ENCODE data around the gene UTF1.

Gene UTF1

DNA sequence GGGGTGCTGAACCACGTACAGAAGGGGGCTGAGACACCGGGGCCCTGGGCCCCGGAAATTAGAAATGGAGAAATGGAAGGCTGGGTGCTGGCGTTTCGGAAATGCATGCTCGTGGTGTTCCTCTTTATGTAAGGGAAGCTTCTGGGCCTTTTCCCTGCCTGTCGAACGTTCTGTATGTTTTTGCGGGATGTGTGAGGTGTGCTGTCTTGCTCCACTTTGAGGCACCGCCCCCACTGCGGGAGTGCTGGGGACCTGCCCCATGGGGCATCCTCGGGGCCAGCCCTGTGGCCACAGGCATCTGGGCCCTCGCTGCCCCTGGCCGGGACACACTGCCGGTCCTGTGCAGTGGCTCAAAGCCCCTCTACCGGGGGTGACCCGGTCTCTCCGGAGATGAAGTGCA lies 5.9 kb downstream of the UTF1 start:
- peak overlapping the region; percentile 92 for H3K27ac Mint-ChIP-seq
- no peaks in the 10 kb centered on the region for H3K9me3 Mint-ChIP-seq
- H3K36me3 Mint-ChIP-seq (ENCODE audit: low read depth) = peaks cover 10% of the 10 kb centered on the region
- H3K4me1 Mint-ChIP-seq (ENCODE audit: low read depth) = peaks cover 61% of the 10 kb centered on the region
- peaks cover 60% of the 10 kb centered on the region for H3K27me3 Mint-ChIP-seq
- peak overlapping the region; percentile 73 for H3K4me3 Mint-ChIP-seq
- intact Hi-C loops (cut with micrococcal nuclease) = loop anchor here (2.0 to 10.0 kb wide), 2 partner anchors 21 to 91 kb away; no protein-coding TSS in a partner anchor

DNA sequence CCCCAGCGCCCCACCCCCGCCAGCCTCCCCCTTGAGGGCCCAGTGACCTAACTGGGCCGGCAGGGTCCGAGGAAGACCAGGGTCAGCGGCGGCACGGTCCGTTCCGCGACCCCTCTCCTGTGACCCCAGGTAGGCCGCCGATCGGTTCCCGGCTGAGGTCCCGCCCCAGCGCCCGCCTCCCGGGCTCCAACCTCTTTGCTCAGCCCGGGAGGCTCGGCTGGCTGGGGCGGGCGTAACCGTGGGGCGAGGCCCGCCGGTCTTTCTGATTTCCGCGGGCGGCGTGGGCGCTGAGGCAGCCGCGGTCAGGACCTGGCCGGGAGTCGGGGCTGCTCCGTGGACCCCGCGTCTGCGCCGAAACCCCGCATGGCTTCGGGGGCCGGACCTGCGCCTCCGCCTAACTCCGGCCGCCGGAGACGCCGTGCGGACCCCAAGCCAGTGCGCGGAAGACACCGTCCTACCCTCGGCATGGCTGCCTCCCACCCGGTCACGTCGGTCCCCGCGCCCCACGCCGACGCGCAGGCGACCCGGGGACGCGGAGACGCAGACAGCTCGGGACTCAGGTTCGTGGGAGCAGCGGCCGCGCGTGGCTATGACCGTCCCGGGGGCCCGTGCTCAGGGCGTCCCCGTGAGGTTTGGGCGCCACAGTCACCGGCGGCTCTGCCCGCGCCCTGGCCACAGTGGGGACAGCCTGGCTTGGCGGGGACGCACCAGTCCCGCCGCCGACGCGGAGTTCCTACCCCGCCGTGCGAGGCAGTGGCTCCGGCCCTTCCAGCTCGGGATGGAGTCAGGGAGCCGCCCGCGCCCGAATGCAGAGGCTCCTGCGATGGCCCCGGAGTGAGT lies 6.6 kb downstream of the UTF1 start:
- Mint-ChIP-seq H3K36me3 (ENCODE audit: low read depth) (peaks cover 10% of the 10 kb centered on the region), H3K4me3 (peak overlapping the region; percentile 73), H3K9me3 (no peaks in the 10 kb centered on the region), H3K27ac (peak overlapping the region; percentile 92), H3K4me1 (ENCODE audit: low read depth) (peaks cover 61% of the 10 kb centered on the region), H3K27me3 (peaks cover 61% of the 10 kb centered on the region)
- intact Hi-C loops (cut with micrococcal nuclease) = loop anchor here (2.0 to 10.0 kb wide), 2 partner anchors 20 to 92 kb away; no protein-coding TSS in a partner anchor

DNA sequence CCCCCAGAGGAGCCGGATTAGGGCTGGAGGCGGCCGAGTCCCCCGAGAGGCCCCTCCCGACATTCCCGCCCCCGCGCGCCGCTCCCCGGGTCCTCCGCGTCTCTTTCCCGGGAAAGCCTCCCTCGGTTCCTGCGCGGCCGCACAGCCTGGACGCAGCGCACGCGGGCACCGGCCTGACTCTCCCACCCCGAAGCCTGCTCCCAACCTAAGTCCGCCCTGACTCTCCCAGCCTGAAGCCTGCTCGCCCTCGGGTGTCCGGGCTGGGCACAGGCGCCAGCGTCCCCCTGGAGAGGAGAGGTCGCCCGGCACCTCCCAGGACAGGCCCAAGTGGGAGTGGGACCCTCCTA lies 7.2 kb downstream of the UTF1 start:
- peaks cover 10% of the 10 kb centered on the region for H3K36me3 Mint-ChIP-seq (ENCODE audit: low read depth)
- intact Hi-C loops (cut with micrococcal nuclease) = loop anchor here (2.0 to 10.0 kb wide), 2 partner anchors 20 to 92 kb away; no protein-coding TSS in a partner anchor
- peak overlapping the region; percentile 92 for H3K27ac Mint-ChIP-seq
- H3K4me3 Mint-ChIP-seq = peak overlapping the region; percentile 73
- H3K4me1 Mint-ChIP-seq (ENCODE audit: low read depth) = peaks cover 61% of the 10 kb centered on the region
- peaks cover 61% of the 10 kb centered on the region for H3K27me3 Mint-ChIP-seq
- no peaks in the 10 kb centered on the region for H3K9me3 Mint-ChIP-seq

DNA sequence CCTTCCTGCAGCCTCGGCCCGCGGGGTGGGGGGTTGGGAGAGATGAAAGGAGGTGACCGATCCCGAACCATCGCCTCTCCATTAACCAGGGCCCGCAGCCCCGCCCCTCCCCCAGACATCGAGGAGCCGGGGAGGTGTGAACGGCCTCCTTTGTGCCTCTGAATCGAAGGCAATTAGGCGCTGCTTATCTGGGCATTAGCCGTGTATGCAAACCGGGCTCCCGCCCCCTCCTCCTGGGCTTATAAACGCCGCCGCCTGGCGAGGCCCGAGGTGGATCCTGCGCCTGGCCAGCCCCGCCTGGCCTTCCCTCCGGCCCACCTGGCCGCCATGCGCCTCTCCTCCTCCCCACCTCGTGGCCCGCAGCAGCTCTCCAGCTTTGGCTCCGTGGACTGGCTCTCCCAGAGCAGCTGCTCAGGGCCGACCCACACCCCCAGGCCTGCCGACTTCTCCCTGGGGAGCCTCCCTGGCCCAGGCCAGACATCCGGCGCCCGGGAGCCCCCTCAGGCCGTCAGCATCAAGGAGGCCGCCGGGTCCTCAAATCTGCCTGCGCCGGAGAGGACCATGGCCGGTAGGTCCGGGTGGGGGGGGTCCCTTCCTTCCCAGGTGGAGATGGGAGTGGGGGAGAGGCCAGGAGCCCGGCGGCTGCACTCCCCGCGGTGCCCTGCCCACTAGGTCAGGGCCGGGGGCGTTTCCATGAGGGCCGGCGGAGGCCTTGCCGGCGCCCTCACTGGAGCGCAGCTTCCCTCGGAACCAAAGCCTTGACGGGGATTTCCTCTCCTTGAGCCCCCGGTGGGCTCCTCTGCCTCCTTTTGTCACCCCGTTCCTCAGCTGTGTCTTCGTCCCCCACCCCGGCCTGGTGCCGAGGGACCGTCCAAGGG lies 7.8 kb downstream of the UTF1 start, which contains the start of gene VENTX:
VENTX (plus strand) TSS at position 268 of the 878 bp plus-strand sequence; CDS start at position 328, 60 bp downstream.
- Mint-ChIP-seq H3K27ac (peak within 1 kb of the TSS; percentile 92), H3K9me3 (no peaks in the 10 kb centered on the region), H3K27me3 (peaks cover 61% of the 10 kb centered on the region), H3K36me3 (ENCODE audit: low read depth) (peaks cover 10% of the 10 kb centered on the region), H3K4me3 (peak within 1 kb of the TSS; percentile 73), H3K4me1 (ENCODE audit: low read depth) (peaks cover 67% of the 10 kb centered on the region)
- intact Hi-C loops (cut with micrococcal nuclease) = loop anchor here (2.0 to 10.0 kb wide), 2 partner anchors 19 to 93 kb away; no protein-coding TSS in a partner anchor

DNA sequence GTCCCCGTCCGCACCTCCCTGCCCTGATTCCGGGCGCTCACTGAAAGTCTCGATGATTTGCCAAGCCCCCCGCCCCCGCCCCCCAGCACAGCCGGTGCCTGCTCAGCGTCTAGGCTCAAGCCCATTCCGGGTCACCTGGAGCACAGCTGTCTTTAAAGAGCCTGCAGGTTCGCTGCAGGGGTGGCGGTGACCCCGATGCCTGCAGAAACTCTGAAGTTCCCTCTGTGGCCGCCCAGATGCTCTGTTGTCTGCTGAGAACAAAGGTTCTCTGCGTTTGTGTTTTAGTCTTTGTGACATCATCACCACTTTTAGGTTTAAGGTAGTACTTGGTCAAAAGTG lies 8.4 kb downstream of the UTF1 start:
- H3K27ac Mint-ChIP-seq = no peak overlapping the region

DNA sequence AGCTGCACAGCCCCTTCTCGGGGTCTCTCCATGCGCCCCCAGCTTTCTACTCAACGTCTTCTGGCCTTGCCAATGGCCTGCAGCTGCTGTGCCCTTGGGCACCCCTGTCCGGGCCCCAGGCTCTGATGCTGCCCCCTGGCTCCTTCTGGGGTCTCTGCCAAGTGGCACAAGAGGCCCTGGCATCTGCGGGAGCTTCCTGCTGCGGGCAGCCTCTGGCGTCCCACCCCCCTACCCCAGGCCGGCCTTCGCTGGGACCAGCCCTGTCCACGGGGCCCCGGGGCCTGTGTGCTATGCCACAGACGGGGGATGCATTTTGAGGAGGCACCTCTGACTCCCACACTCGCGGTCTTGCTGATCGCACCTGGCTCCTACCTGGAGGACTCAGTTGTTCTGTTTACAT lies 10.0 kb downstream of the UTF1 start:
- peaks cover 74% of the 10 kb centered on the region for H3K27me3 Mint-ChIP-seq
- peaks cover 10% of the 10 kb centered on the region for H3K36me3 Mint-ChIP-seq (ENCODE audit: low read depth)
- no peak overlapping the region for H3K4me3 Mint-ChIP-seq
- H3K4me1 Mint-ChIP-seq (ENCODE audit: low read depth) = peaks cover 70% of the 10 kb centered on the region
- intact Hi-C loops (cut with micrococcal nuclease) = loop anchor here (10.0 kb wide), 1 partner anchor 95 kb away; no protein-coding TSS in a partner anchor
- H3K9me3 Mint-ChIP-seq = no peaks in the 10 kb centered on the region
- H3K27ac Mint-ChIP-seq = no peak overlapping the region

More for the DNA sequence above, 8.4 kb downstream of the UTF1 start:
- Mint-ChIP-seq H3K4me3 (peak overlapping the region; percentile 73), H3K27me3 (peaks cover 63% of the 10 kb centered on the region), H3K9me3 (no peaks in the 10 kb centered on the region), H3K4me1 (ENCODE audit: low read depth) (peaks cover 72% of the 10 kb centered on the region), H3K36me3 (ENCODE audit: low read depth) (peaks cover 10% of the 10 kb centered on the region)
- intact Hi-C loops (cut with micrococcal nuclease) = loop anchor here (10.0 kb wide), 1 partner anchor 94 kb away; no protein-coding TSS in a partner anchor

DNA sequence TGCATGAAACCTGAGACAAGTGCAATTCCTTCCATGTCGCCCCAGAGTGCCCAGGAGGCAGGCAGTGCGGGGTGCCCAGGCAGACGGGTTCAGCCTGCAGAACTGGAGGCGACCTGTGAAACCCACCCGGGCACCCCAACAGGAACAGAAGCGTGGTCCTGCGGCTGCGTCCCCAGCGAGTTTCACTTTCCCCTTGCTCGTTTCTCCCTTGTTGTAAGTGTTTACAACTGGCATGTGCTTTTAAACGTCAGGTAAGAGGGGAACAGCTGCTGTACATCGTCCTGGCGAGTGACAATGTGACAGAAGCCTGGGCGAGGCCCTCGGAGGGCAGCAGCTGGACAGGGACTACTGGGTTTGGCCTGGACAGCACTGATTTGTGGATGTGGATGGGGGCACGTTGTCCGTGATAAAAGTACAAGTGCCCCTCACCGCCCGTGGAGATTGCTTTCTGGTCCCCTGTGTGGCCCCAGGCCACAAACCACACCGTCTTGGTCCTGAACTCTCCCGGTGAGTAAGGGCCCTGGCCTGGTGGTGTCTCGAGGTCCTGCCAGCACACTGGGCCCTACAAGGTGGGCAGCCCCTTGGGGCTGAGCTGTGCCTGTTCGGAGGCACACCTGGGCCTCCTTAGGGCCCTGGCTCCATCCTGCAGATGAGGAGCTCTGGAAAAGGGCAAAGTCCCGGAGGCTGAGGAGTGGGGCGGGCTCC lies 11.6 kb downstream of the UTF1 start:
- peak overlapping the region; percentile 70 for H3K4me3 Mint-ChIP-seq
- H3K27ac Mint-ChIP-seq = no peak overlapping the region
- intact Hi-C loops (cut with micrococcal nuclease) = no loop called here

DNA sequence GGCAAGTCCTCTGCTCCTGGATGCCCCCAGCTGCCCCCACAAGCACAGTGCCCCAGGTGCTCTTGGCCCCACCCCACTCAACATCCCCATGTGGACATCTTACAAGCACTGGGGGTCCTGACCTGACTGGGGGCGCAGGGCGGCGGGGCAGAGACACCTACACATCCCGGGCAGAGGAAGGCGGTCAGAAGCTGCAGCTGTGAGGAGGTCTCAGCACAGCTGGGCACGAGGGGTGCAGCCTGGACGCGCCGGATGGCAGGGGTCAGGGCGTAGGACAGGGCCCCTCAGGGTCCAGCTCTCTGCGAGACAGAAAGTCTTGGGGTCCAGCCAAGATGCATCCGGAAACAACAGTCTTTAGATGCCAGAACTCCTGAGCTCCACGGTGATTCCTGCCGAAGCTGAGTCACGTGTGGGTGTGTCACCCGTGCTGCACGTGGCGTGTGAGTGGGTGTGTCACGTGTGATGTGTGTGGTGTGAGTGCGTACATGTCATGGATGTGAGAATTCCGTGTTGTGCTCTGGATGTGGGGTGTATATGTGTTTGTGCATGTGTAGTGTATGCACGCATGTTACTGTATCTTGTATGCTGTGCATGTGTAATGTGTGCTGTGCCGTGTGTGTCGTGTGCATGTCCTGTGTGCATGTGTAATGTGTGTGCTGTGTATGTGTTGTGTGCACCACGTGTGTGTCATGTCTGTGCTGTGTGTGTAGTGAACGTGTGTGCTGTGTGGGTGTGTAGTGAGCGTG lies 12.8 kb downstream of the UTF1 start:
- Mint-ChIP-seq H3K9me3 (no peaks in the 10 kb centered on the region), H3K36me3 (ENCODE audit: low read depth) (peaks cover 10% of the 10 kb centered on the region), H3K27ac (no peak overlapping the region), H3K4me1 (ENCODE audit: low read depth) (peaks cover 59% of the 10 kb centered on the region), H3K4me3 (no peak overlapping the region), H3K27me3 (peaks cover 74% of the 10 kb centered on the region)
- intact Hi-C loops (cut with micrococcal nuclease) = no loop called here

More for the DNA sequence above, 11.6 kb downstream of the UTF1 start:
- peaks cover 61% of the 10 kb centered on the region for H3K4me1 Mint-ChIP-seq (ENCODE audit: low read depth)
- H3K9me3 Mint-ChIP-seq = no peaks in the 10 kb centered on the region
- H3K36me3 Mint-ChIP-seq (ENCODE audit: low read depth) = peaks cover 10% of the 10 kb centered on the region
- peaks cover 73% of the 10 kb centered on the region for H3K27me3 Mint-ChIP-seq

DNA sequence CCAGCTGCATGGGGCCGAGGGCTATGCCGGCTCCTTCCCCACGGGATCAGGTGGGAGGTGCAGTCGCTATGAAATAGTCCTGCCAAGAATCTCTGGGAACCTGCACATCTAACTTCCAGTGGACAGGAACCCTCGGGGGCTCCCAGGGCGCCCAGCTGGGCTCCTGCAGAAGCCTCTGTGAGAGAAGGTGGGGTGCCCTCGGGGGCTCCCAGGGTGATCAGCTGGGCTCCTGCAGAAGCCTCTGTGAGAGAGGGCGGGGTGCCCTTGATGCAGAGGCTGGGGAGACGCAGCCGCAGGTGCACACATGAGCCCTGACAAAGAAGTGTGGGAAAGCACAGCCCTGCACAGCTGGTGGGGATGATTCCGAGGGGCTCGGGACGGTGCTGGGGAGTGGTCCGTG lies 13.6 kb downstream of the UTF1 start:
- peaks cover 51% of the 10 kb centered on the region for H3K4me1 Mint-ChIP-seq (ENCODE audit: low read depth)
- H3K9me3 Mint-ChIP-seq = no peaks in the 10 kb centered on the region
- peaks cover 10% of the 10 kb centered on the region for H3K36me3 Mint-ChIP-seq (ENCODE audit: low read depth)
- intact Hi-C loops (cut with micrococcal nuclease) = no loop called here
- H3K27ac Mint-ChIP-seq = no peak overlapping the region
- H3K27me3 Mint-ChIP-seq = peaks cover 66% of the 10 kb centered on the region
- no peak overlapping the region for H3K4me3 Mint-ChIP-seq

DNA sequence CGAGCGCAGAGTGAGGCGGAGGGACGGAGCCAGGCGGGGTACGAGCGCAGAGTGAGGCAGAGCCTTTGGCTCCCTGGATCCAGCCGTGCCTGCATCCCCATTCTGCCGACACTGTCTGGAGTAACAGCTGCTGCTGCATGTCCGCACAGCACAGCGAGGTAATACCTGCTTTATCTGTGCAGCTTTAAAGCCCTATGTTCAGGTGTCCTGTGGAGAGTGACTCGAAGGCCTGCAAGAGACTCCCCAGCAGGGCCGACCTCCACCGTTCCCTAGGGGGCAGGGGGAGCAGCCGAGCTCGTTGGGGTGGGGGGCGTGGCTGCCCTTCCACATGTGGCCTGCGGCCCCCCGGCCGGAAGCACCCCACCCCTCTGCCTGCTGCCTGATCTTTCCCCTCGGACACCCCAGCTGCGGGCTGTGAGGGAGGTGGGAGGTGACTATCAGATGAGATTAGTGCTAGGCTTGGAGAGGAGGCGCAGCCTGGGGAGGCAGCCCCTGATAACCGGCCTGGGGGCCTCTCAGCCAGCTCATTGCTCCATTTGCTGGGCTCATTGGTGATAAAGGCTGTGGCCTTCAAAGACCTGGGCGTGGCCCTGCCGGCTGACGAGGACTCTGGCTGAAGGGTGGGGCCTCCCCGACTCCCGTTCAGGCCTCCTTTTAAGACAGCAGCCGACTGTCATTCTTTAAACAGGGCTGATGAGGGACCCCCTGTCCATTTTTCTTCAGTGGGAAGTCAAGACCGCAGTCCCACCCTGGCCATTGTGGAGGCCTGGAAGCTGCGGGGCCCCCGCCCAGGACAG lies 15.6 kb downstream of the UTF1 start:
- intact Hi-C loops (cut with micrococcal nuclease) = no loop called here
- Mint-ChIP-seq H3K27me3 (peaks cover 61% of the 10 kb centered on the region), H3K4me1 (ENCODE audit: low read depth) (peaks cover 41% of the 10 kb centered on the region), H3K27ac (no peak overlapping the region), H3K36me3 (ENCODE audit: low read depth) (no peaks in the 10 kb centered on the region), H3K4me3 (no peak overlapping the region), H3K9me3 (no peaks in the 10 kb centered on the region)

DNA sequence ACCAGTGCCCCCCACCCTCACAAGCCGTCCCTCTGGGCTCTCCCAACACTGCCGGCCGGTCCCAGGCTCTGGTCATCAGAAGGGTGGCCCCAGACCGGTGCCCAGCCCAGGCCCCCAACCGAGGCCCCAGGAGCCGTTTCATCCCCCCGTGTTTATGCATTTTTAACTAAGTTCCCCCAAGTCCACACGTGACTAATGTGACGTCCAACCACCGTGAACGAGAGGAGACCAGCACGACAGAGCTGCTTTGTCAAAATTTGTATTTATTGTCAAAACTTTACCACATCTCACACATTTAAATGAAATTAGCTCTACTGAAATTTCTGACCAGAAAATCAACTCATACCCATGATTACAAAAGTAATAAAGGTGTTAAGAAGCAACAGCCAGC lies 16.2 kb downstream of the UTF1 start:
- Mint-ChIP-seq H3K36me3 (ENCODE audit: low read depth) (no peaks in the 10 kb centered on the region), H3K4me3 (no peak overlapping the region), H3K27ac (no peak overlapping the region), H3K9me3 (no peaks in the 10 kb centered on the region), H3K4me1 (ENCODE audit: low read depth) (peaks cover 35% of the 10 kb centered on the region), H3K27me3 (peaks cover 56% of the 10 kb centered on the region)
- intact Hi-C loops (cut with micrococcal nuclease) = no loop called here

DNA sequence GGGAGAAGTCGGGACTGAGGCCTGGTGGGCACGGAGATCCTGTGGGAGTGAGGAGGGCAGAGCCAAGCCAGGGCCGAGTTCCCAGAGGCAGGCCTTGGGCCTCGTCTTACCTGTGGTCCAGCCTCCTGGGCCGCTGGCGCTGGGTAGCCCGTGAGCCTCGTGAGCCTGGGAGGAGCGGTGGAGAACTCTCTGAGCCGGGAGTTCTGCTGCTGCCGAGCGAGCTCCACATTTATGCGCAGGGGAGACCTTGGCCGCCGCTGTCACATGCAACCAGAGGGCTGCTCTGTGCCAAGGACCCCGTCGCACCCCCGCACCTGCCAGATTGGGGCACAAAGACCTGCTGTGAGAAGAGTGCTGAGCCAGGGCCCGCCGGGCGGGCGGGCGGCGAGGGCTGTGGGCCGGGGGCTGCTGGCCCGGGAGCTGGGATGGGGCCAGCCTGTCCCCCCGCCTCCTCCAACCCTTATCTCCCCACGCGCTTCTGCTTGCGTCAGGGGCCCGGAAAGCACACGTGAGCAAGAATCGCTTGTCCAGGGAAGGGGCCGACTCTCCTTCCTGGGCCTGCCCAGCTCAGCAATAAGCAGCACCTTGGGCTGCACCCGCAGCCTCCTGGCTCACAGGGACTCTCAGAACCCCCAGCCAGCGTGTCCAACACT lies 17.8 kb downstream of the UTF1 start:
- H3K27me3 Mint-ChIP-seq = peaks cover 43% of the 10 kb centered on the region
- no peak overlapping the region for H3K27ac Mint-ChIP-seq
- H3K9me3 Mint-ChIP-seq = no peaks in the 10 kb centered on the region
- intact Hi-C loops (cut with micrococcal nuclease) = no loop called here
- H3K4me1 Mint-ChIP-seq (ENCODE audit: low read depth) = peaks cover 19% of the 10 kb centered on the region
- no peaks in the 10 kb centered on the region for H3K36me3 Mint-ChIP-seq (ENCODE audit: low read depth)
- H3K4me3 Mint-ChIP-seq = no peak overlapping the region
